Measurements from ENCODE around the gene STH. TPM values are rescaled to one million over a fixed set of nuclear protein-coding genes. Genes with fewer than 3 reads are reported as not detected.

Gene STH
- total and polyA plus RNA-seq, 10 of the 15 experiments (the other 5 are each of a cell fraction or from before 2014, with no cell fraction given) = not detected

DNA sequence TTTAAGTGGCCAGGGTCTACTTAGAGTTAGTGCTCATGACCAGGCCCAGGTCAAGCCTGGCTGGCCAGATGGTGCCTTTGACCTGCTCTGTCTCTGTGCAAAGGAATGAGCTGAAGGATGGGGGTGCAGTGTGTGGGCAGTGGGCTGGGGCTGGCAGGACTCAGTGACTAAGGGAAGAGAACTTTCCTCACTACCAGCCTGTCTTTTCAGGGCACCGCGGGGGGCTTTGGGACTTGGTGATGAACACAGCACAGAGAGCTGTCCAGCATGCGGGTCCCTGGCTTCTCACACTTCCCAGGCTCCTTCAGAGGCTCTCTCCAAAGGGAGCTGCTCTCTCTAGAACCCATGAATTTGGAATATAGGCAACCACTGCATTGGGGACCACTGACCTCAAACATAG lies 43.0 kb upstream of the STH start:
- no peak overlapping the region for H2AFZ ChIP-seq (ENCODE audit: control insufficient read depth, low read depth, low read length)
- 59% methylated on average over 3 of the region's 3 CpGs for WGBS (ENCODE audit: insufficient coverage, insufficient replicate concordance, low lambda C conversion rate, missing lambda C conversion rate)
- H3K4me3 ChIP-seq = no peak overlapping the region
- no peaks in the 10 kb centered on the region for H3K79me2 ChIP-seq (ENCODE audit: control insufficient read depth, insufficient read depth, low read length)
- FAIRE-seq (no peak), DNase-seq (ENCODE audit: low read depth, low spot score) (no peak), ATAC-seq (no peak)
- H3K4me1 ChIP-seq (ENCODE audit: control insufficient read depth, insufficient read depth, low read length) = no peaks in the 10 kb centered on the region
- CTCF ChIA-PET = no interaction called here
- no peak overlapping the region for H3K9ac ChIP-seq (ENCODE audit: control insufficient read depth, insufficient read depth, low read length)
- intact Hi-C loops (cut with micrococcal nuclease; ENCODE audit: unreplicated experiment) = no loop called here
- H4K20me1 ChIP-seq (ENCODE audit: control insufficient read depth, insufficient read depth) = no peaks in the 10 kb centered on the region
- no peaks in the 10 kb centered on the region for H3K36me3 ChIP-seq (ENCODE audit: control insufficient read depth in 2 of 2, insufficient read depth in 2 of 2, low read length in 1 of 2)
- POLR2A ChIA-PET = no interaction called here
- RAD21 ChIA-PET (ENCODE audit: unreplicated experiment) = no interaction called here
- in situ Hi-C loops (cut with MboI) = no loop called here
- no peak overlapping the region for H3K27ac ChIP-seq (ENCODE audit: control insufficient read depth, insufficient read depth)
- no peaks in the 10 kb centered on the region; a peak in 2 of 4 replicates for H3K27me3 ChIP-seq (replicated peaks in 1 of 2; ENCODE audit: control insufficient read depth in 2 of 2, insufficient read depth in 2 of 2, low read length in 1 of 2)
- H3K4me2 ChIP-seq (ENCODE audit: control insufficient read depth, insufficient read depth) = no peak overlapping the region
- no TSS peak for BruUV-seq (replicated peaks)
- no peaks in the 10 kb centered on the region for H3K9me3 ChIP-seq (replicated peaks; ENCODE audit: control insufficient read depth, insufficient read depth, low read length)
- SMC1A ChIA-PET (ENCODE audit: uncharacterized antibody, unreplicated experiment) = no interaction called here
- TF ChIP-seq, protein P1, sequence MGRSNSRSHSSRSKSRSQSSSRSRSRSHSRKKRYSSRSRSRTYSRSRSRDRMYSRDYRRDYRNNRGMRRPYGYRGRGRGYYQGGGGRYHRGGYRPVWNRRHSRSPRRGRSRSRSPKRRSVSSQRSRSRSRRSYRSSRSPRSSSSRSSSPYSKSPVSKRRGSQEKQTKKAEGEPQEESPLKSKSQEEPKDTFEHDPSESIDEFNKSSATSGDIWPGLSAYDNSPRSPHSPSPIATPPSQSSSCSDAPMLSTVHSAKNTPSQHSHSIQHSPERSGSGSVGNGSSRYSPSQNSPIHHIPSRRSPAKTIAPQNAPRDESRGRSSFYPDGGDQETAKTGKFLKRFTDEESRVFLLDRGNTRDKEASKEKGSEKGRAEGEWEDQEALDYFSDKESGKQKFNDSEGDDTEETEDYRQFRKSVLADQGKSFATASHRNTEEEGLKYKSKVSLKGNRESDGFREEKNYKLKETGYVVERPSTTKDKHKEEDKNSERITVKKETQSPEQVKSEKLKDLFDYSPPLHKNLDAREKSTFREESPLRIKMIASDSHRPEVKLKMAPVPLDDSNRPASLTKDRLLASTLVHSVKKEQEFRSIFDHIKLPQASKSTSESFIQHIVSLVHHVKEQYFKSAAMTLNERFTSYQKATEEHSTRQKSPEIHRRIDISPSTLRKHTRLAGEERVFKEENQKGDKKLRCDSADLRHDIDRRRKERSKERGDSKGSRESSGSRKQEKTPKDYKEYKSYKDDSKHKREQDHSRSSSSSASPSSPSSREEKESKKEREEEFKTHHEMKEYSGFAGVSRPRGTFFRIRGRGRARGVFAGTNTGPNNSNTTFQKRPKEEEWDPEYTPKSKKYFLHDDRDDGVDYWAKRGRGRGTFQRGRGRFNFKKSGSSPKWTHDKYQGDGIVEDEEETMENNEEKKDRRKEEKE (IDR thresholded peaks at IDR 0.05) = no peak
- TF ChIP-seq PAX5 (IDR thresholded peaks at IDR 0.05; ENCODE audit: borderline replicate concordance, low read depth, low read length) (no peak), EED (IDR thresholded peaks at IDR 0.05; ENCODE audit: low read depth) (no peak), CEBPB (IDR thresholded peaks at IDR 0.05; ENCODE audit: borderline replicate concordance in 1 of 2, low read depth in 2 of 2, low read length in 2 of 2) (no peak), STAT3 (IDR thresholded peaks at IDR 0.05; ENCODE audit: low read depth, low read length) (no peak), BACH1 (IDR thresholded peaks at IDR 0.05; ENCODE audit: borderline replicate concordance) (no peak), NR2F1 (conservative IDR thresholded peaks at IDR 0.05) (no peak), POLR2A (IDR thresholded peaks at IDR 0.05; ENCODE audit: low read depth, low read length) (no peak), EGR1 (IDR thresholded peaks at IDR 0.05; ENCODE audit: borderline replicate concordance in 1 of 2, low read depth in 2 of 2, low read length in 2 of 2) (no peak), PML (IDR thresholded peaks at IDR 0.05; ENCODE audit: low read length) (no peak), SUPT20H (IDR thresholded peaks at IDR 0.05; ENCODE audit: borderline replicate concordance, control insufficient read depth, low read depth, low read length) (no peak), MTA2 (IDR thresholded peaks at IDR 0.05; ENCODE audit: low read depth) (no peak), ATF7 (IDR thresholded peaks at IDR 0.05; ENCODE audit: low read depth) (no peak), FOS (IDR thresholded peaks at IDR 0.05; ENCODE audit: borderline replicate concordance, extremely low read depth, insufficient read length) (no peak), CHD1 (IDR thresholded peaks at IDR 0.05; ENCODE audit: low read depth, low read length) (no peak)
- TF ChIP-seq, protein P2, sequence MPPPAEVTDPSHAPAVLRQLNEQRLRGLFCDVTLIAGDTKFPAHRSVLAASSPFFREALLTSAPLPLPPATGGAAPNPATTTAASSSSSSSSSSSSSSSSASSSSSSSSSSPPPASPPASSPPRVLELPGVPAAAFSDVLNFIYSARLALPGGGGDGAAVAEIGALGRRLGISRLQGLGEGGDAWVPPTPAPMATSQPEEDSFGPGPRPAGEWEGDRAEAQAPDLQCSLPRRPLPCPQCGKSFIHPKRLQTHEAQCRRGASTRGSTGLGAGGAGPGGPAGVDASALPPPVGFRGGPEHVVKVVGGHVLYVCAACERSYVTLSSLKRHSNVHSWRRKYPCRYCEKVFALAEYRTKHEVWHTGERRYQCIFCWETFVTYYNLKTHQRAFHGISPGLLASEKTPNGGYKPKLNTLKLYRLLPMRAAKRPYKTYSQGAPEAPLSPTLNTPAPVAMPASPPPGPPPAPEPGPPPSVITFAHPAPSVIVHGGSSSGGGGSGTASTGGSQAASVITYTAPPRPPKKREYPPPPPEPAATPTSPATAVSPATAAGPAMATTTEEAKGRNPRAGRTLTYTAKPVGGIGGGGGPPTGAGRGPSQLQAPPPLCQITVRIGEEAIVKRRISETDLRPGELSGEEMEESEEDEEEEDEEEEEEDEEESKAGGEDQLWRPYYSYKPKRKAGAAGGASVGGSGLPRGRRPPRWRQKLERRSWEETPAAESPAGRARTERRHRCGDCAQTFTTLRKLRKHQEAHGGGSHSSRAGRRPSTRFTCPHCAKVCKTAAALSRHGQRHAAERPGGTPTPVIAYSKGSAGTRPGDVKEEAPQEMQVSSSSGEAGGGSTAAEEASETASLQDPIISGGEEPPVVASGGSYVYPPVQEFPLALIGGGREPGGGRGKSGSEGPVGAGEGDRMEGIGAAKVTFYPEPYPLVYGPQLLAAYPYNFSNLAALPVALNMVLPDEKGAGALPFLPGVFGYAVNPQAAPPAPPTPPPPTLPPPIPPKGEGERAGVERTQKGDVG (CRISPR knock-in tag; IDR thresholded peaks at IDR 0.05) = no peak
- TF ChIP-seq, protein P3, sequence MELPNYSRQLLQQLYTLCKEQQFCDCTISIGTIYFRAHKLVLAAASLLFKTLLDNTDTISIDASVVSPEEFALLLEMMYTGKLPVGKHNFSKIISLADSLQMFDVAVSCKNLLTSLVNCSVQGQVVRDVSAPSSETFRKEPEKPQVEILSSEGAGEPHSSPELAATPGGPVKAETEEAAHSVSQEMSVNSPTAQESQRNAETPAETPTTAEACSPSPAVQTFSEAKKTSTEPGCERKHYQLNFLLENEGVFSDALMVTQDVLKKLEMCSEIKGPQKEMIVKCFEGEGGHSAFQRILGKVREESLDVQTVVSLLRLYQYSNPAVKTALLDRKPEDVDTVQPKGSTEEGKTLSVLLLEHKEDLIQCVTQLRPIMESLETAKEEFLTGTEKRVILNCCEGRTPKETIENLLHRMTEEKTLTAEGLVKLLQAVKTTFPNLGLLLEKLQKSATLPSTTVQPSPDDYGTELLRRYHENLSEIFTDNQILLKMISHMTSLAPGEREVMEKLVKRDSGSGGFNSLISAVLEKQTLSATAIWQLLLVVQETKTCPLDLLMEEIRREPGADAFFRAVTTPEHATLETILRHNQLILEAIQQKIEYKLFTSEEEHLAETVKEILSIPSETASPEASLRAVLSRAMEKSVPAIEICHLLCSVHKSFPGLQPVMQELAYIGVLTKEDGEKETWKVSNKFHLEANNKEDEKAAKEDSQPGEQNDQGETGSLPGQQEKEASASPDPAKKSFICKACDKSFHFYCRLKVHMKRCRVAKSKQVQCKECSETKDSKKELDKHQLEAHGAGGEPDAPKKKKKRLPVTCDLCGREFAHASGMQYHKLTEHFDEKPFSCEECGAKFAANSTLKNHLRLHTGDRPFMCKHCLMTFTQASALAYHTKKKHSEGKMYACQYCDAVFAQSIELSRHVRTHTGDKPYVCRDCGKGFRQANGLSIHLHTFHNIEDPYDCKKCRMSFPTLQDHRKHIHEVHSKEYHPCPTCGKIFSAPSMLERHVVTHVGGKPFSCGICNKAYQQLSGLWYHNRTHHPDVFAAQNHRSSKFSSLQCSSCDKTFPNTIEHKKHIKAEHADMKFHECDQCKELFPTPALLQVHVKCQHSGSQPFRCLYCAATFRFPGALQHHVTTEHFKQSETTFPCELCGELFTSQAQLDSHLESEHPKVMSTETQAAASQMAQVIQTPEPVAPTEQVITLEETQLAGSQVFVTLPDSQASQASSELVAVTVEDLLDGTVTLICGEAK (IDR thresholded peaks at IDR 0.05; ENCODE audit: borderline replicate concordance) = no peak

All from GM12878 (cell line).